IPS-NIHi11 (cell line): ENCODE measurements around the gene CNTNAP2.
"Not testable (repeated sequence)": the region's sequence is repeated elsewhere in the genome, so short reads cannot be mapped to it uniquely, and the experiment has no call there.

ENCODE experiments used
- DNase-seq: peaks from one replicate; pipeline ENCODE4 v3.0.0; 2012; ENCODE audit warnings: mixed read lengths, low spot score

CNTNAP2 gene

DNA sequence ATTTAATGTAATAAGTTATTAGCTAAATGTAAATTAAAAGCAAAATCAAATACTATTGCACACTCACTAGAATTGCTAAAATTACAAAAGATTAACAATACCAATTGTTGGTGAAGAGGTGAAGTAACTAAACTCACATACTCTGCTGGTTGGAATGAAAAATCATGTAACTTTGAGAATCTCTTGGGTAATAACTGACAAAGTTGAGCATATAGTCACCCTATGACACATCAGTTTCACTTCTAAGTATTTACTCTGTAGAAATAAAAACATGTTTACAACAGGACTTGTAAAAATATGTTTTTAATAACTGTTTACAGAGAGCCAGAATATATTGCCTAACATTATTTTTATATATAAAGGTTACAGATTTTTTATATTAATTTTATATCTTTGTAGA, 33.6 kb downstream of the CNTNAP2 start:
- no peak for DNase-seq

DNA sequence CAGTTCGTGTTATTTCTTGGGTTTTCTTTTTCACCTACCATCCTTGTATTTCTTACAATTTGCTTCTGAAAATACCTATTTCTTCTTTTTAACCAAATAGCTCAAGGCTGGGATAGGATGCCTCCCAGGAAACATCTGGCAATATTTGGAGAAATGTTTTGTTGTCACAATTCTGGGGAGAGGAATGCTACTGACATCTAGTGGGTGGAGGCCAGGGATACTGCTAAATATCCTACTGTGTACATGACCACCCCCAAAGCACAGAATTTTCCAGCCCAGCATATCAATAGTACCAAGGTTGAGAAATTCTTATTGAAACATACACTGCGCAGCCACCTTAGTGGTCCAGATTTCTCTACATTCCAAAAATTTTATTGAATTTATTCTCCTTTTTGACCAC, 55.5 kb downstream of the CNTNAP2 start:
- no peak for DNase-seq

GRCh38 chr7:146175716-146176115, 59.1 kb downstream of the CNTNAP2 start:
- no peak for DNase-seq

- no peak for DNase-seq
Measured at GRCh38 chr7:146176860-146177259, 60.3 kb downstream of the CNTNAP2 start.

DNA sequence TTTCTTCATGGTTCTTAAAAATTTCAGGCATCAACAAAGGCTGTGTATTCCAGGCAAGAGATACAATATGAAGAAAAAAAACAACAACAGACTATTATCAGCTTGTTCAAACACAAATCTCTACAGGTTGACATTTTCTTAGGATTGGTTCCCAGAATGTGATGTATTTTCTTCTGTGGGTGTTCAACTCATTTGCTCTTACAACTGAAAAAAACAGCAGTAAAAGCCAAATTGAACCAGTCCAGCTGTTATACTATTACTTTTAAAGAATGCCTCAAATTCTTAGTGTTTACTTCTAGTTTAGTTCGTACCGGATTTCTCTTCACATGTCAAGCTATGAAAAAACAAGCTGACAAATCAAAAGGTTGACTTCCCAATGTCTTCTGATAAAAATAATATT, 60.7 kb downstream of the CNTNAP2 start:
- no peak for DNase-seq

DNA sequence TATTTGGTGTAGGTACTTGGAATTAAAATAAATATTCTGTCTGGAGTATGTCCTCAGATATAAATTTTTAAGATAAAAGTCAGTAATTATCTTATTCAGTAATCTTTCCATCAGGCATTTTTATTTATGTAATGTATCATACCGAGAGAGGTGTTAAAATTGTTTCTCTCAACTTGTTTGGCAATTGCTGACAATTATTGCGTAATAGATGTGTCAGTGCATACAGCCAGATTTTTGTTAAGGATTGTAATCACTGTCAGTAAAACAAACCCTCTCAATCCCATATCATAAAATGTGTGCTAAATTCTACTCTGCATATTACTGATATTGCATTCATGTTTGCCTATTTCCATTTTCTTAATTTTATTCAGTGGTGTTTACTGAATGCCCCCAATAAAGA, 69.2 kb downstream of the CNTNAP2 start:
- DNase-seq = no peak

DNA sequence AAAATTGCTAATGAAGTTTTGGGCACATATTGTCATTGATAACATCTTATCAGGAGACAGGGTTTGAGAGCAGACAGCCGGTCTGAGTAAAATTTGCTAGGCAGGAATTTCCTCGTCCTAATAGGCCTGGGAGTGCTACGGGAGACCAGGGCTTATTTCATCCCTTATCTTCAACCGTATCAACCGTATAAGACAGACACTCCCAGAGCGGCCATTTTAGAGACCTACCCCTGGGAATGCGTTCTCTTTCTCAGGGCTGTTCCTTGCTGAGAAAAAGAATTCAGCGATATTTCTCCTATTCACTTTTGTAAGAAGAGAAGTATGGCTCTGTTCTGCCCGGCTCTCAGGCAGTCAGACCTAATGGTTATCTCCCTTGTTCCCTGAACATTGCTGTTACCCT, 74.8 kb downstream of the CNTNAP2 start:
- not testable (repeated sequence) for DNase-seq

- DNase-seq = no peak
Measured at GRCh38 chr7:146201945-146202344, 85.3 kb downstream of the CNTNAP2 start.

DNA sequence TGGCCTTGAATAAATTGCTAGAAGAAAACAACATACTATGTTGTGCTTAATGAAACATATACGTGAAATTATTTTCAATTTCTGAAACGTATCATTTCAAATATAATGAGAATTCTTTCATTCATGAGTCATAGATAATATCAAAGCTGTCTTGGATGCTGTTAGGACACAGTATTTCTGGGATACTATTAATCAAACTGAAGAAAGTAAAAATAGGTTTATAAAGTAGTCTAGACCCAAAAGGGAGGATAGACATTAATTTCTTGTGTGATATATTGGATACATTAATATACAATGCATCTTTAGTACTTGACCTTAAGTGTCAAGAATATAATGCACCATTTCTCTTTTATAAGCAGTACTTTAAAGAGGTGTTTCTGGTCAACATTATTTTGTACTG, 89.7 kb downstream of the CNTNAP2 start:
- no peak for DNase-seq

DNA sequence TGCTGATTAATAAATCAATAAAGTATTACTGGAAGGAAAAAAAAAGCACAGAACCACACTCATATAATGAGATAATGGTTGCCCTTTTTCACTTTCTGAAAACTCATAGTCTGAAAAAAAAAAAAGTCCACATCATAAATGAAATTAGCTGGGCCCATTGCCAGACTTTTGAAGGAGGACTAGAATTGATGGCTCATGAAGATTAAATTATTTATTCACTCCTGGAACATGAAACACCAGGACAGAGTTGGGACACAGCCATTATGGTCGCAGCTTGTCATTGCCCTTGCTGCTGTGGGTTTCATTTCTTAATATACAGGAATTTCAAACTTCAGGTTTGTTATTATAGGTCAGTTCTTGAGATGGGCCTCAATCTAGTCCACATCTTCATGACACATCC, 91.9 kb downstream of the CNTNAP2 start:
- no peak for DNase-seq

DNA sequence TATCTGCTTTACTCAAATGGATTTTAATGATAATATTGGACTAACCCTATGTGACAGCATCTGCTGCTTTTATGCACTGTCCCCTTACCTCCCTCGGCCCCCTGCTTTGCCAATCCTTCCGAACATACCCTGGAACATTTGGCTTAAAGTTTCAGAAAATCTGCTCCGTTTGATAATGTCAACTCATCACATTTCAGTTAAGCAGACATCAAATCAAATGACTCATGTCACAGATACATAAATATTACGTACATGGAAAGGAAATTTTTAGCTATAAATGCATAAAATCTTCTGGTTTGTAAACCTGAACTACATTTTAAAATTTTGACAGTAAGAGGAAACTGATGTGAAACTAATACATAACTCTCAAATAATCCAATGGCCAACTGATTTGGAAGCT, 98.2 kb downstream of the CNTNAP2 start:
- no peak for DNase-seq

- DNase-seq = no peak
Measured at GRCh38 chr7:146216396-146217041, 99.9 kb downstream of the CNTNAP2 start.

DNA sequence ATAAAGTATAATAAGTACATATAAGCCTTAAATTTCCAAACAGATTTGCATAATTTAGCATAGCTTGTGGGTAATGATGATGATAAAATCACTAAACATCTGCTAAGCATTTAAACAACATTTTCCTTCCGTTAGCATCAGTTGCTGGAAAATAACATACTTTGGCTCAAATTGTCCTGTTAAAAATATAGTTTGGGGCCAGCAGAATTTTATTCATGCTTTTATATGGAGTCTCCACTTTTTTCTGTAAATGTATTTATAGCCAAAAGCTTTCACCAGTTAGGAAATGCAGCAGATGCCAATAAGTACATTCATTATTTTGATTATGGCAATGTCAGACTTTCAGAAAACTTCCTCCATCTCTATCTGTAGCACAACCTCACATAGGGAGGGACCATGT, 107.2 kb downstream of the CNTNAP2 start:
- DNase-seq = no peak

DNA sequence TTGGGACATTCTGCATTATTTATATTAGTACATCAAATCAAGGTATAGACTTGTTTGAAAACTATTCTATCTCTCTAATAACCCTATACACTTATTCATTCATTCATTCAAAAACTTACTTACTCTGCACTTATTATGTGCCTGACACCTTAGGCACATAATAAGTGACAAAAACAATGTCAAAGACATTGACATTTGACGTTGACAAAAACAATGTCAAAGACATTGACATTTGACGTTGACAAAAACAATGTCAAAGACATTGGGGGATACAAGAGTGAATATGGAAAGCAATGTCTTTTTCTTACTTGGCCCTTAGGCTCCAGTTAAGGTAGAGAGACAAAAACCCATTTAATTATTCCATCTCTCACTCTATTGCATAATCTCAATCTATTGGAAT, 116.0 kb downstream of the CNTNAP2 start:
- no peak for DNase-seq

GRCh38 chr7:146235195-146235594, 118.6 kb downstream of the CNTNAP2 start:
- no peak for DNase-seq

- no peak for DNase-seq
Measured at GRCh38 chr7:146242661-146243060, 126.1 kb downstream of the CNTNAP2 start.

- not testable (repeated sequence) for DNase-seq
Measured at GRCh38 chr7:146247991-146248390, 131.4 kb downstream of the CNTNAP2 start.

- not testable (repeated sequence) for DNase-seq
Measured at GRCh38 chr7:146248744-146249143, 132.1 kb downstream of the CNTNAP2 start.

DNA sequence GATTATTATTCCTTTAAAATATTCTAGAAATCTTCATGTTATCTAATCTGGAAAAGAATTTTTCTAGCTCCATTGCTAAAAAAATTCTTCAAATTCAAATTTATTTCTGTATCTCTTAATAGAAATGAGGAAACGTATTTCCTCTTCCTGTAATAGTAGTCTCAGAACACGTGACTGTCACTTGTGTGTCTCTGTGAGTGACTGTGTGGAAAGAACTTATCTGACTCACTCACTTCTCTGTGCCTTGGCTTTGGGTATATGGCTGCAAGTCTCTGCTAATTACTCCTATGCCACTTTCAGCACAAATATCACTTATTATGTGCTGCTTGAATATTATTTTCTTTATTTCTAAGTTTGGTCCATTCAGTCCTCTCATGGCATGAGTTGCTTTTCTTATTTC, 132.7 kb downstream of the CNTNAP2 start:
- DNase-seq = peak; percentile 7

GRCh38 chr7:146255609-146256008, 139.0 kb downstream of the CNTNAP2 start:
- no peak for DNase-seq

GRCh38 chr7:146262527-146262926, 145.9 kb downstream of the CNTNAP2 start:
- DNase-seq = no peak

DNA sequence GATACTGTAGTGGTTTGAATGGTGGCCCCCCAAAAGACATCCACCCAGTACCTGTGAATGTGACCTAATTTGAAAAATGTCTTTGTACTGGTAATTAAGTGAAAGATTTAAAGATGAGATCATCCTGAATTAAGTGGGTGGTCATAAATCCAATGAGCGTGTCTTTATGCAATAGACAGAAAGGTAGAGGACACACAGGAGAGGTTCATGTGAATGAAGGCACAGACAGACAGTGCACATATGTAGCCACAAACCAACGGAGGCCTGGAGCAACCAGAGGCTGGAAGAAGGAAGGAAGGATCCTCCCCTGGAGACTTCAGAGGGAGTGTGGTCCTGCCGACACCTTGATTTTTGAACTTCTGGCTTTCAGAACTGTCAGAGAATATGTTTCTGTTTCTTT, 160.3 kb downstream of the CNTNAP2 start:
- no peak for DNase-seq

GRCh38 chr7:146285418-146285817, 168.8 kb downstream of the CNTNAP2 start:
- DNase-seq = no peak

GRCh38 chr7:146290746-146291145, 174.1 kb downstream of the CNTNAP2 start:
- DNase-seq = no peak

DNA sequence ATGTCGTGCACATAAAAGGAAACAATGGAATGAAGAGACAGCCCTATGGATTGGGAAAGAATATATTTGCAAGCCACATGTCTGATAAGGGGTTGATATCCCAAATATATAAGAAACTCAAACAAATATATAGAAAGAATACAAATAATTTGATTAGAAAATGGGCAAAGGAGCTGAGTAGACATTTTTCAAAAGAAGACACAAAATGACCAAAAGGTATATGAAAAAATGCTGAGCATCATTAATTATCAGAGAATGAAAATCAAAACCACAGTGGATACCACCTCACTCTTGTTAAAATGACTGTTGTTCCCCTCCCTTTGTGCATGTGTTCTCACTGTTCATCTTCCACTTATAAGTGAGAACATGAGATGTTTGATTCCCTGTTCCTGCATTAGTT, 175.3 kb downstream of the CNTNAP2 start:
- no peak for DNase-seq
